Measurements from ENCODE around the gene SETDB1.

SETDB1 gene

DNA sequence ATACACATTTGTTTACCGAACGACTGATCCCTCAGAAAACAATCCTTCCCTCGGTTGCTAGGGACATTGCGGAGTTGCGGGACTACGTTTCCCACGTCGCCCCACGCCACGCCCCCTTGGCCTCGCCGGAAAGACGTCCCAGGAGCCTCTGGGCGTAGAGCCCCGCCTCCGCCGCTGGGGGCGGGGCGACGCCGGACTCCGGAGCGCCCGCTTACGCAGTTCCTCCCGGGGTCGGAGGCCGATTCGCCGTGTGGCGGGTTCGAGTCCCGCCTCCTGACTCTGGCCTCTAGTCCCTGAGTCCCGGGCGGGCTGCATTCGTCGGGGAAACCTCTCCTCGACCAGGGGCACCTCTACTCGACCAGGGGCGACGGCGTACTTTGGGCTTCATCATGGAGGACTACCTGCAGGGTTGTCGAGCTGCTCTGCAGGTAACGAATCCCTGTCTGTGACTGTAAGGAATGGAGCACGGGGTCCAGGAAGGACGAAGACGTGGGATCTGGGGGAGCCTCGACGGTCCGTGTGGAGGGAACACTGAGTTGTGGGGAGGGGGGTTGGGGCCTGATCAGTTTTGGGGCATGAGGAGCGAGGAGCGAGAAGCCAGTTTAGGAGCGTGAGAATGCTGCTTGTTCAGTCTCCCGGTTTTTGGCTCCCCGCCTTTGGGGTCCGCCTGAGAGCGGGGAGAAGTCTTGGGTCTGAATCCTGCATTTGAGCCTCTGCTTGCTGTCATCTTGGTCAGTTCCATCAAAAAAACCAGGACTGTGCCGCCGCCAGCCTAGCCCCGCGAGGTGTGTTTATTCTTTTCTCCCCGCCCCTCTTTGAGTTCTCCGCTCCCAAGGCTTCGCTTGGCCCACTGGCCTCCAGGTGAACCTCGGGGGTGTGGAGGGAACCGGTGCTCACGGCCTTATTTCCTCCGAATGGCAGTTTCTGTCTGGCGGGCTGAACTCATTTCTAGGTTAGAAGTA is 82.4 kb downstream of the SETDB1 start, which contains the start of gene PRUNE1:
TSS of gene PRUNE1 (plus strand) at position 206 of the 962 bp plus-strand sequence. CDS start at position 390, 184 bp downstream.
- TF ChIP-seq SPI1 (IDR thresholded peaks at IDR 0.05; ENCODE audit: low read depth, low read length) (peak; percentile 72), POU2F2 (IDR thresholded peaks at IDR 0.05; ENCODE audit: low read depth, low read length) (no peak)
- DNase-seq (ENCODE audit: insufficient read length, low spot score) (peak; percentile 93), FAIRE-seq (peak; percentile 95)

DNA sequence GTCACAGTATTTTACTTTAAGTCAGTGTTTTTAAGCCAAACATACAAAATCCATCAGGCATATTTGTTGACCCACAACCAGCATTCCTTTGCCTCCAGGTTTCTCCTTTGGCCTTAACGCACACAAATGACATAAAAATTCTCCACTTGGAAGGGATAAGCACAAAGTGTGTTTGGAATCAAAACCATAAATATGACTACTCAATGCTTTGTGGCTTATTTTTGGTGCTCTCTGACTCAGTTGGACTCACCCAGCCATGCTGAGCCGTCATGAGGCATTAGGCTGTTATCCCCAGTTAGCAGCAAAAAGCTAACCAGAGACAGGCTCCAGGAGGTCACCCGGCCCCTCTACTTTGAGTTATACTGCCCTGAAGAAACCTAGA is 83.0 kb downstream of the SETDB1 start:
- DNase-seq (ENCODE audit: insufficient read length, low spot score) (no peak), FAIRE-seq (peak; percentile 13)
- TF ChIP-seq SPI1 (IDR thresholded peaks at IDR 0.05; ENCODE audit: low read depth, low read length) (no peak), PAX5 (IDR thresholded peaks at IDR 0.05; ENCODE audit: insufficient read depth, low read length, severe bottlenecking) (no peak), POU2F2 (IDR thresholded peaks at IDR 0.05; ENCODE audit: low read depth, low read length) (no peak), POLR2A (IDR thresholded peaks at IDR 0.05; ENCODE audit: low read depth, low read length) (no peak), POLR2AphosphoS5 (IDR thresholded peaks at IDR 0.05; ENCODE audit: low read depth, low read length) (no peak), TAF1 (IDR thresholded peaks at IDR 0.05; ENCODE audit: low read depth, low read length) (no peak)

DNA sequence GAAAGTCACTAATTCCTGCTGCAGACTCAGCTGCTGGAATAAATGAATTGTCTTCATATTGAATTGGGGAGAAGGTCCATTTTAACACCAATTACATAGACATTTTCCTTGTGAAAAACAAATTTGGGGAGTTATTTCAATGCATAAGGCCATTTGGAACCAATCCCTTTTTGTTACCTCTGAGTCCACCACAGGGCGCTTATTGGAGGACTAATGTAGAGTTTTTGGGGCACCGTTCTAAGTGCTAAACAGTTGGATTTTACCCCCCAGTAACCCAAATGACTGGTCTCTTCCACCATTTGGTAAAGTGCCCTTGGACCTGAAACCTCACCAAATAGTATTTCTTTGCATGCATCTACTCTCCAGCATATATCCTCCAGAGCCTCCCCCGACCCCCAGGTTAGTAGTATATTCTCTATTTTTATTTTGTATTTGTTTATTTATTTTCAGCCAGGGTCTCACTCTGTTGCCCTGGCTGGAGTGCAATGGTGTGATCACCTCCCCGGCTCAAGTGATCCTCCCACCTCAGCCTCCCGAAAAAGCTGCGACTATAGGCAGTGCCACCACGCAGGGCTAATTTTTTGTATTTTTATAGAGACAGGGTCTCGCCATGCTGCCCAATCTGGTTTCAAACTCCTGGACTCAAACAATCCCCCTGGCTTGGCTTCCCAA is 83.6 kb downstream of the SETDB1 start:
- no peak for TF ChIP-seq POLR2A (IDR thresholded peaks at IDR 0.05; ENCODE audit: low read depth, low read length)
- no peak for TF ChIP-seq POLR2AphosphoS5 (IDR thresholded peaks at IDR 0.05; ENCODE audit: low read depth, low read length)
- TF ChIP-seq PAX5 (IDR thresholded peaks at IDR 0.05; ENCODE audit: insufficient read depth, low read length, severe bottlenecking): no peak
- FAIRE-seq: no peak
- no peak for DNase-seq (ENCODE audit: insufficient read length, low spot score)

DNA sequence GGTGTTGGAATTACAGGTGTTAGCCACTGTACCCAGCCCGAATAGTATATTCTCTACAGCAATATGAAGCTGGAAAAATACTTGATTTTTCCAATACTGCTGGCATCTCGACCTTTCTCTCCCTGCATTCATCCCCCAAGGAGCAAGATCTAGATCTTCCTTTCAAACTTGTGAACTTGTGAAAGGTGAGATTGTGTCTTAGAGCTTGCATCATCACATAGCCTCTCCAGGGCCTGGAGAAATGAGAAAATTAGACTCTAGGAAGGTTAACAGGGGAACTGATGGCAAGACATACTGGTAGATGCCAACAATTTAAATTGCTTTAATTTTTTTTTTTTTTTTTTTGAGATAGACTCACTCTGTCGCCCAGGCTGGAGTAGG is 84.2 kb downstream of the SETDB1 start:
- no peak for DNase-seq (ENCODE audit: insufficient read length, low spot score)
- TF ChIP-seq SPI1 (IDR thresholded peaks at IDR 0.05; ENCODE audit: low read depth, low read length) (no peak), POLR2AphosphoS5 (IDR thresholded peaks at IDR 0.05; ENCODE audit: low read depth, low read length) (no peak), TAF1 (IDR thresholded peaks at IDR 0.05; ENCODE audit: low read depth, low read length) (no peak), POU2F2 (IDR thresholded peaks at IDR 0.05; ENCODE audit: low read depth, low read length) (no peak), PAX5 (IDR thresholded peaks at IDR 0.05; ENCODE audit: insufficient read depth, low read length, severe bottlenecking) (no peak), POLR2A (IDR thresholded peaks at IDR 0.05; ENCODE audit: low read depth, low read length) (no peak)
- no peak for FAIRE-seq

DNA sequence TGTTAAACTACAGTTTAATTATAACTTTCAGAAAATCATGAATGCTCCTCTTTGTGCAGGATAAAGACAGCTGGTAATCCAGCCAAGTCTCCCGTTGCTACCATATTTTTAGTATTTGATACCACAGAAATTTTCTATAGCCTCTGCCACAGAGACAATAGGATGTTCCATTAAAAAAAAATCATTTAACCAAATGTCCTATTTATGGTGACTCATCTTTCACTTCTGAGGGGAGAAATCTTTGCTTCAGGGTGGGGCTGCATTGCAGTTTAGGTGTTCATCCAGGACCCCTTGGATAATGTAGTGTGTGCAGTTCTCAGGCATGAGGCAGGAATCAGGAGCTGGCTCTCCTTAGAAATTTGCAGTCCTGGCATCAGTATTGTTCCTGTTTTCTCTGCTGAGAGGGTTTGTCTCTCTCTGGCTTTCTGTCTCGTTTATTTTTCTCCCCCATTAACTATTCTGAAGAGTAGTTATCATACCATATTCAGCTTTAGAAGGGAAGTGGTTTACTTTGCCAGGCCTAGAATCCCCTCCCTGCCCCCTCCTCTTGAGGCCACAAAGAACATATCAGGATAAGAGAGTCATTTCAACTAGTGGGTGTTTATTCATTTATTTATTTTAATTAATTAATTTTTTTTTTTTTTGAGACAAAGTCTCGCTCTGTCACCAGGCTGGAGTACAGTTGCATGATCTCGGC is 85.1 kb downstream of the SETDB1 start:
- DNase-seq (ENCODE audit: insufficient read length, low spot score) (no peak), FAIRE-seq (no peak)
- TF ChIP-seq PAX5 (IDR thresholded peaks at IDR 0.05; ENCODE audit: insufficient read depth, low read length, severe bottlenecking) (no peak), SPI1 (IDR thresholded peaks at IDR 0.05; ENCODE audit: low read depth, low read length) (no peak), POLR2AphosphoS5 (IDR thresholded peaks at IDR 0.05; ENCODE audit: low read depth, low read length) (no peak)

DNA sequence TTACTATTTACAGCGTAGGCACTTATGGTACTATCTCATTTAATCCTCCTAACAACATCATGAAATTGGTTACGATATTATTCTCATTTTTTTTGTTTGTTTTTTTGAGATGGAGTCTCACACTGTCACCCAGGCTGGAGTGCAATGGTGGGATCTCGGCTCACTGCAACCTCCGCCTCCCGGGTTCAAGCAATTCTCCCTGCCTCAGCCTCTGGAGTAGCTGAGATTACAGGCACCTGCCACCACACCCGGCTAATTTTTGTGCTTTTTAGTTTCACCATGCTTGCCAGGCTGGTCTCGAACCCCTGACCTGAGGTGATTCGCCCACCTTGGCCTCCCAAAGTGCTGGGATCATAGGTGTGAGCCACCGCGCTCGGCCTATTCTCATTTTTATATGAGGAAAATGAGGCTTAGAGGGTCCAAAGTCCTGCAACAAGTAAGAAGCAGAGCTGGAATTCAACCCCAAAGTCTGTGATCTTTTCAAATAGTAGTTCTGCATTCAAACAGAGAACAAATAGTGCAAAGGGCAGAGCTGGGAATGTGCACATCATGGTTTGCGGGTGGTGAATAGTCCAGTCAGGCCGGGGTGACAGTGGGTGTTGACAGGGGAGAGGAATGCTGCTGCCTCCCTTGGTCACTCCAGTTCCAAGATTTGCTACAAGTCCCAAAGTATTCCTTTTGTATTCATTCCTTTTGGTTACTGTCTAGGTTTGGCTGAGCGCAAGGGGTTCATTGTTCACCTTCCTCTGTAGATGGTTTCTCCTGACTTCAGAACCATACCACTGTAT is 86.7 kb downstream of the SETDB1 start:
- DNase-seq (ENCODE audit: insufficient read length, low spot score): no peak
- no peak for FAIRE-seq
- TF ChIP-seq SPI1 (IDR thresholded peaks at IDR 0.05; ENCODE audit: low read depth, low read length) (no peak), TAF1 (IDR thresholded peaks at IDR 0.05; ENCODE audit: low read depth, low read length) (no peak), POLR2AphosphoS5 (IDR thresholded peaks at IDR 0.05; ENCODE audit: low read depth, low read length) (no peak), POU2F2 (IDR thresholded peaks at IDR 0.05; ENCODE audit: low read depth, low read length) (no peak), POLR2A (IDR thresholded peaks at IDR 0.05; ENCODE audit: low read depth, low read length) (no peak), PAX5 (IDR thresholded peaks at IDR 0.05; ENCODE audit: insufficient read depth, low read length, severe bottlenecking) (no peak)

DNA sequence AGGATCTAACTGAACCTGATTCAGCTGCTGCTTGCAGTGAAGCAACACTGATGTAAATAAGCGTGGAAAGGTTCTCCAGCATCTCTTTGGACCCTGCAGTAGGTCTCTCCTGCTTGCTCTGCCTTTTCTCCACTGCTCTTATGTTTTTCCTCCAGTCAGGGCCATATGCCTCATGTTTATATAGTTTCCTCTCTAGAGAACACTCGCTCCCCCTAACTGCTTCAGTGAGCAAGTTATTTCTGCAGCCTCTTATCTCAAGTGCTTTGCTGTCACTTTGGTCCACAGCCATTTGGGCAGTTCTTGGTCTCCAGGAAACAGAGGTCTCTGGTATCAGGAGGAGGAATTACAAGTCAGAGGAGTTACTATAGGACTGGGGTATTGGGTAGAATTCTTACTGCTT is 87.4 kb downstream of the SETDB1 start:
- TF ChIP-seq POLR2A (IDR thresholded peaks at IDR 0.05; ENCODE audit: low read depth, low read length): no peak
- TF ChIP-seq POU2F2 (IDR thresholded peaks at IDR 0.05; ENCODE audit: low read depth, low read length): no peak
- no peak for TF ChIP-seq TAF1 (IDR thresholded peaks at IDR 0.05; ENCODE audit: low read depth, low read length)
- no peak for TF ChIP-seq POLR2AphosphoS5 (IDR thresholded peaks at IDR 0.05; ENCODE audit: low read depth, low read length)
- TF ChIP-seq SPI1 (IDR thresholded peaks at IDR 0.05; ENCODE audit: low read depth, low read length): no peak
- no peak for TF ChIP-seq PAX5 (IDR thresholded peaks at IDR 0.05; ENCODE audit: insufficient read depth, low read length, severe bottlenecking)
- DNase-seq (ENCODE audit: insufficient read length, low spot score) (no peak), FAIRE-seq (no peak)

All from GM12891 (cell line).